Breast epithelium (tissue), 3 donors: Measurements from ENCODE around the gene NSUN2.

Source experiments
- CTCF ChIP-seq, 3 donors: fragments of 450-650 bp; IDR thresholded peaks; one replicate each; pipeline ENCODE4 v1.5.1; 2016 to 2017; ENCODE audit warnings: antibody characterized with exemption in 3 of 3, mild to moderate bottlenecking in 3 of 3, moderate library complexity in 3 of 3
- POLR2A ChIP-seq: fragments of 450-650 bp; IDR thresholded peaks from one replicate; pipeline ENCODE4 v1.6.1; 2016; ENCODE audit warnings: antibody characterized with exemption, mild to moderate bottlenecking, moderate library complexity

- TF ChIP-seq CTCF (IDR thresholded peaks at IDR 0.05) (no peak), POLR2A (no peak)
Observed at GRCh38 chr5:6673031-6673430, 40.2 kb upstream of the NSUN2 start.
